COLO668 (cell line): ENCODE measurements around the gene CDC16.
"Not testable (repeated sequence)": the region's sequence is repeated elsewhere in the genome, so short reads cannot be mapped to it uniquely, and the experiment has no call there.

Experiments used
- DNase-seq: peaks from one replicate; lab custom pipeline; 2025; ENCODE audit not compliant: unreplicated experiment; lab: John Stamatoyannopoulos, UW

CDC16 gene

DNA sequence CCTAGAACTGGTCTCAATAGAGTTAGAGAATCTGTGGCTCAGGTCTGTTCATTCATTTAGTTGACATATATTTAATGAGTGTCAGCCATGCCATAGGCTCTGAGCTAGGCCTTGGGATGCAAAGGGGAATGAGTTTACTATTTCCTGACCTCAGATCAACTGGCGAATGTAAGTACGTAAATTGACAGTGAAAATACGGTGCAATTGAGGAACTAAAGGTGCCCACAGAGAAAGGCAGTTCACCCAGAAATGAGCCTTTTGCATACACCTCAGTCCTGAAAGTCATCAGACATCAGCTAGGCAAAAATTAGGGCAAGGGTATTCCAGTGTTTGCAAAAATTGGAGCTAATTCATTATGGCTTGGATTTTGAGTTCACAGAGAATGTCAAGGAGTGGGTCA is 26.1 kb downstream of the CDC16 start:
- no peak for DNase-seq

DNA sequence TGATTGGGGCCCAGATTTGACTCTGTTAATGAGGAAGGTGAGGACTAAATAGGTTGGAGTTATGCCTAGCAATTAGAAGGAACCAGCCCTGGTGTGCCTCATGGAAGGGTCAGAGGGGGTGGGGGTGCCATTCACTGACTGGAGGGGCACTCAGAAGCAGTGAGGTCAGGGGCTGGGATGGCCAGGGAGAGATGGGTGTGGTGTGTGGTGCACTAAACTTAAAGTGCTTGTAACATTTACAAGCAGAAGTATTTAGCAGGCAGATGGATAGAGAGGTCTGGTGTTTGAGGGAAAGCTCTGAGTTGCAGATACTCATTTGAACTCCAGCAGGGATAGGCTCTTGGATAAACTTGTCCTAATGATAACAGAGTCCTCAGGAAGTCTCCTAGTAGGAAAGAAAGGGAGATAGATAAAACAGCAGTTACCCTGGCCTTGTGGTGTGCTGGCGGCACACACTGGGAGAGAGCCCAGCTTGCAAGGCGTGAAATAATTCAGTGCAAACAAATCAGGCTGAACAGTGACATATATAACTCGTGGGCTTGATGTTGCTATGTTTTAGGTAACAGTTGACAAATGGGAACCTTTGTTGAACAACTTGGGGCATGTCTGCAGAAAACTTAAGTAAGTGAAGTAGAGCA is 26.8 kb downstream of the CDC16 start:
- no peak for DNase-seq

DNA sequence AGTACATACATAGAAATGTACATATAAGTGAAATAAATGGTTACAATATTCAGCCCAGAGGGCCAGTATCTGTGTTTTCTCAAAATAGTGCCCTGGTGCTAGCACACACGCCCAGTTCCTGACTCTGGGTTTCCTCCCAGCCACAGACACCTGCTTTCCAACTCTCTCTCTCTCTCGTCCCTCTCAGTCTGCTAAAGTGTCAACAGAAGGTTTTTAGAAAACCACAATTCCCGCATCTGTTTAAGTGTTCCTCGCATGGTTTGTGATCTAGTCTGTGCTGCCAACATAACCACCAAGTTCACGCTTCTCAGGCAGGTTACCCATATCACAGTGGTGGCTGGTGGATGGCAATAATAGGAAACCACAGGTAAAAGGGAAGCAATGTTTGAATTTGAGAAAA is 28.9 kb downstream of the CDC16 start:
- DNase-seq, result no peak

DNA sequence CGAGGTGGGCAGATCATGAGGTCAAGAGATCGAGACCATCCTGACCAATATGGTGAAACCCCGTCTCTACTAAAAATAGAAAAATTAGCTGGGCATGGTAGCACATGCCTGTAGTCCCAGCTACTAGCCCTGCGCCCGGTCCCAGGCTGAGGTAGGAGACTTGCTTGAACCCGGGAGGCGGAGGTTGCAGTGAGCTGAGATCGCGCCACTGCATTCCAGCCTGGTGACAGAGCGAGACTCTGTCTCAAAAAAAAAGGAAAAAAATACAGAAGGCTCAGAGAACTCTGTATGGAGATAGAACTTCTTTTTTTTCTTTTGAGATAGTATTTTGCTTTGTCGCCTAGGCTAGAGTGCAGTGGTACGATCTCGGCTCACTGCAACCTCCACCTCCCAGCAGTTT is 29.6 kb downstream of the CDC16 start:
- not testable (repeated sequence) for DNase-seq

DNA sequence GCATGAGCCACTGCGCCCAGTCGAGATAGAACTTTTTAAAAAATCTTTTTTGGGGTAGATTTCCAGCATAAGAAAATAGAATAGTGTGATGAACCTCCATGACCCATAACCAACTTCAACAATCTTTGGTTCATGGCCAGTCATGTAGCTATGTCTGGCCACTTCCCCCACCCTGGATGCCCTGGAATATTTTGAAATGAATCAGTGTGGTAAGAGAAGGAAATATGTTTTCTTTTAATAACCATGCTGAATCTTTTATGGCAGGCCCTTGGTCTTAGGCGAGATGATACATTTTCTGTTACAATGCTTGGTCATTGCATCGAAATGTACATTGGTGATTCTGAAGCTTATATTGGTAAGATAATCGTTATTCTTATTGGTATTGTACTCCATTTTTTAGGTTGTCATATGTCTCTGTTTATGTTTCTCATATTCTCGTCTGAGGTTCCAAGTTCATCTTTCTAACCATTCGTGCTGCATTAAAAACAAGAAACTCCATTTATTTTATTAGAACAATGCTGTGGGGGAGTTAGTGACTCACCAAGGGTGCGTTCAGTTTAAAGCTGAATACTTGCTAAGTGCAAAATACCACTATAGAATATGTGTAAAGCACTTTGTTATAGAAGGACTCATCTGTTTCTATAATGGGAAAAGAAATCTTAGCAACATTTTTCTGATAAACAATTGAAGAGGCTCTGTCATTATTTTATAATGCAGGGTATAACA is 30.4 kb downstream of the CDC16 start:
- DNase-seq, result no peak

DNA sequence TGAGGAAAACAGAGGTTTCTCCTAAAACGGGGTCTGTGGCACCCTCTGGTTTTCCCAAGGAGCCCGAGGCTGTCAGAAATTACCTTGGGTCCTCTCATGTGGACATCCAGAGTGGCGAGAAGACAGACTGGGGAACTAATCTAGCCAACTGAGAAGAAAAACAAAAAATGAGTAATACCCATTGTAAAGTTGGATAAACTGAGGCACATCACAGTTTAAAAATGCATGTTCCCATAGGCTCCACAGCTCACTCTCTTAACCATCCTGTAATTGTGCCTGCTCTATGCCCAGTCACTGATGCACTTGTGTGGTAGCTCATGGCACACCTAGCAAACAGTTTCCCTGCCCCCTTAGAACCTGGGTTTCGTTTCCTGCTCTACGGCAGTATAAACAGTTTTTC is 31.5 kb downstream of the CDC16 start:
- no peak for DNase-seq

DNA sequence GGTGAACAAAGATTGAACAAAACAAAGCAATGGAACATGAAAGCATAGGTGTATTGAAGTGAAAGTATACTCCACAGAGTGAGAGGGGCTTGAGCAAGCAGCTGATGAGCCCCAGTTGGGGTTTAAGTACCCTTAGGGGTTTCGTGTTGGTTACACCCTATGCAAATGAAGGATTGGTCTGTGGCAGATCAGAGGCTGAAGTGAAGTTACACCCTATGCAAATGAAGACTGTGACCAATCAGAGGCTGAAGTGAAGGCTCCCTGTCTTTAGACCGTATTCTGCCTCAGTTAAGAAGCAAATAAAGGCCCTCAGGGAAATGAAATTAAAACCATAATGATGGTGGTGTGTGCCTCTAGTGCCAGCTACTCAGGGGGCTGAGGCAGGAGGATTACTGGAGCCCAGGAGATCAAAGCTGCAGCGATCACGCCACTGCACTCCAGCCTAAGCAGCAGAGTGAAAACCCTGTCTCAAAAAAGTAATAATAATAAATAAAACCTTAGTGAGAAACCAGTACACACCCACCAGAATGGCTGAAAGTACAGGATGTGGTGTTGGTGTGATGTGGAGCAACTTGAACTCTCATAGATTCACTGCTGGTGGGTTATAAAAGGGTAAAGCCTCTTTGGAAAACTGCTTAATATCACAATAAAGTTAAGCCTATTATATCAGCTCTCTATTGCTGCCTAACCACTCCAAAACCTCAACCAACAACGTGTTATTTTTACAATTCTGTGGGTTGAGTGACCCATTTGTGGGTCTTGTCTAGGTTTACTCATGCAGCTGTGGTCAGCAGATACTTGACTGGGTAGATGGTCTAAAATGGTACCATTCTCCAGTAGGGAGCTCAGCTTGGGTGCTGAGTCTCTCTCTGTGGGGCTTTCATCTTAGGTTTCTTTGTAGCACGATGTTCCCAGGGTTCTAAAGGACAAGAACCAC is 33.9 kb downstream of the CDC16 start:
- DNase-seq, result no peak

DNA sequence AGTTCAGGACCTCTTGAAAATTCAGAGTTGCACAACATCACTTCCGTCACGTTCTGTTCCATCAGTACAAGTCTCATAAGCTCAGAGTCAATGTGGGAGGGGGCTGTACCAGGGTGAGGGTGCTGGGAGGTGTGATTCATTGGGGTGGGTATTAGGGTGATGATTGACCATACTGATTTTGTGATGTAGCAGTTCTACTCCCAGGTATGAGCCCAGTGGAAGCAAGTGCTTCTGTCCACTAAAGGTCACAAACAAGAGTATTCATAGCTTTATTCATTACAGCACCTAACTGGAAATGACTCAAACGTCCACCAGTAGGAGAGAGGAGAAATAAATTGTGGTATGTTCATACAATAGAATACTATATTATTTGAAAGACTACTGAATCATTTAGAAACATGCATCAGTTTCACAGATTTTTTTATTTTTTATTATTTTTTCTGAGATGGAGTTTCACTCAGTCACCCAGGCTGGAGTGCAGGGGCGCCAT is 34.6 kb downstream of the CDC16 start:
- DNase-seq, result no peak

DNA sequence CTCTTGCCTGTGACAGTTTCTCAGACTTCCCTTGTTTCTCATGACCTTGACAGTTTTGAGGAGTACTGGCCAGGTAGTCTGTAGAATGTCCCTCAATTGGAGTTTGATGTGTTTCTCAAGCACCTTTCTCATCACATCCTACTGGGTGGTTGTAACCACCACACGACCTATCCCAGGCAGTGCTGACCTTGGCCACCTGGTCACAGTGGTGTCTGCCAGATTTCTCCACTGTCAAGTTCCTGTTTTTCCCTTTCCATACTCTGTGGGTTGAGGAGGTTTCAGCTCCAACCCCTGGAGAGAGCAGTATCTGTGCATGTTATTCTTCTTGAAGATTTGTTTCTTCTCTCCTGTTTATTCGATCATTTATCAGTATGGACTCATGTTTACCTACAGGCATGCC is 38.3 kb downstream of the CDC16 start:
- no peak for DNase-seq

DNA sequence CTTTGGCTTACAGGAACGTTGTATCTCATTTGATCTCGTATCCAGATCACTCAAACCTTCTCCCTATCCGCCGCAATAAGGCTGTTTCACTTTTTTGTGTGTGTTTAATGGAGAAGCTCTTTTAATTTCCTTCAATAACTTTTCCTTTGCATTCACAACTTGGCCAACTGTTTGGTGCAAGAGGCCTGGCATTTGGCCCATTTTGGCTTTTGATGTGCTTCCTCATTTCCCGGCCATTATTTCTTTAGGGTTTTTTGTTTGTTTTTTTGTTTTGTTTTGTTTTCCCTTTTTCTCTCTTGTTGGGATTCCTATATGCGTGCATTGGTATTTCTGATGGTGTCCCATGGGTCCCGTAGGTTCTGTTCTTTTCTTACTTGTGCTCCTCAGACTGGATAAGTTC is 40.6 kb downstream of the CDC16 start:
- no peak for DNase-seq

DNA sequence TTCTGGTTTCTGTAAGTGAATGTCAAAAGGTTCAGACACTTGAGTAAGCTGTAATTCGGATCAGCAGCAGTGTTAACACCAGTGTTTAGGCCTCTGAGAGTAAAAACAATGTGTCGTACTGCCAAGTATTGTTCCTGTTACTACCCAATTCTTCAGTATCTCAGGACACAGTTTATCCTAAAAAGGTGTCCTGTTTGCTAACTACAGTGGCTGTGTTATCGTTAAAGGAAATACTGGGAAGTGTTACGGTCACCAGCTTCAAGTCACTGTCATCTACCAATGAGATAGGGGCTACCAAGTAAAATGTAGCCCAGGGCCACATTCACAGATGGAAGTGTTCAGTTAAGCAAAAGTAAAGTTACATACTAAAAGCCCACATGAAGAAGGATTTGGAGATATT is 44.4 kb downstream of the CDC16 start:
- DNase-seq, result no peak

DNA sequence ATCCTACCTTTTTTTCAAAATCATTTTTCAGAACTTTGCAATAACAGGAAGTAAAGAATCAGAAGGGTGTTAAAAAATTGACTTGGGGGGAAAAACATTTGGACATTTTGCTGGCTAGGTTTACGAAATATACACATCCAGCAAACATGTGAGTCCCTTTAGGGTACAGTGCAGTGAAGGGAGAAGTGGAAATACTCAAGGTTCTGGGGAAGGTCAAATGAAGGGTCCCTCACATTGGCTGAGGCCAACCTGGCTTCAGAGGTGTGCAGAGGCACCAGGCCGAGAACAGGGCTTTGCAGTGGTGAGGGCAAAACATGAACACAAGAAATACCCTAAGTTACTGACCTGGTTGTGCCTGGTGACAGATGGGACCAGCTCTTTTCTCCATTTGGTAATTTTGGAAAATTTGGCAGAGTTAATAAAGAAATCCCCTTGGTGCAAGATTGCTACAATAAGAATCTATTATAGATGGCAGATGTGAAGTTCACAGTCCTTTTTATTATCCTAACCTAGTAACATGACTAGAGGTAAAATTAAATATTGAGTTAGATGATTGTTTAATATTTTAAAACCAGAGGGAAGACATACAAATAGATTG is 45.2 kb downstream of the CDC16 start:
- DNase-seq, result no peak

DNA sequence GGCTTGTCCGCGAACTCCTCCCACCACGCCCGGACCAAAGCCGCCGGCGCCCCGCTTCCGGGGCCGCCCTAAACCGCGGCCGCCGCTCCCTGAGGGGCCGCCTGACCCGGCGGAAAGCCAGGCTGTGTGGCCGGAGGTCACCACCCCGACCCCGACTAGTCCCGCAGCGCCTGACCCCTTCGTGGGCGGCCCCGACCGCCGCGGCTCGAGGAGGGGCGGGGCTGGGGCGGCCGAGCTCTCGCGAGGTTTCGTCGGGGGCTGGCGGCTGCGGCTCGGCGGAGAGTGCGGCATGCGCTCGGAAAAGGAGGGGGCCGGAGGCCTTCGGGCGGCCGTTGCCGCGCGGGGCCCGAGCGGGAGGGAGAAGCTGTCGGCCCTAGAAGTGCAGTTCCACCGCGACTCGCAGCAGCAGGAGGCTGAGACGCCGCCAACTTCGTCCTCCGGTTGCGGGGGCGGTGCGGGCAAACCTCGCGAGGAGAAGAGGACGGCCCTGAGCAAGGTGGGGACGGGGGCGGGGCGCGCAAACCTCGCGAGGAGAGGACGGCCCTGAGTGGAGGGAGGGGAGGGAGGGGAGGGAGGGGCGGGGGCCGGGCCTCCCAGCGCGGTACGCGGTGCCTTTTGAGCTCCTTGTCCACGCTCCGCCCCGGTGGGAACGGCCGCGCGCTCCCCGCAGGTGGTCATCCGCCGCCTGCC is 46.8 kb downstream of the CDC16 start, which contains the start of gene UPF3A:
UPF3A (plus strand) TSS at position 251 of the 690 bp plus-strand sequence; CDS start at position 290, 39 bp downstream.
- peak; percentile 98 for DNase-seq

DNA sequence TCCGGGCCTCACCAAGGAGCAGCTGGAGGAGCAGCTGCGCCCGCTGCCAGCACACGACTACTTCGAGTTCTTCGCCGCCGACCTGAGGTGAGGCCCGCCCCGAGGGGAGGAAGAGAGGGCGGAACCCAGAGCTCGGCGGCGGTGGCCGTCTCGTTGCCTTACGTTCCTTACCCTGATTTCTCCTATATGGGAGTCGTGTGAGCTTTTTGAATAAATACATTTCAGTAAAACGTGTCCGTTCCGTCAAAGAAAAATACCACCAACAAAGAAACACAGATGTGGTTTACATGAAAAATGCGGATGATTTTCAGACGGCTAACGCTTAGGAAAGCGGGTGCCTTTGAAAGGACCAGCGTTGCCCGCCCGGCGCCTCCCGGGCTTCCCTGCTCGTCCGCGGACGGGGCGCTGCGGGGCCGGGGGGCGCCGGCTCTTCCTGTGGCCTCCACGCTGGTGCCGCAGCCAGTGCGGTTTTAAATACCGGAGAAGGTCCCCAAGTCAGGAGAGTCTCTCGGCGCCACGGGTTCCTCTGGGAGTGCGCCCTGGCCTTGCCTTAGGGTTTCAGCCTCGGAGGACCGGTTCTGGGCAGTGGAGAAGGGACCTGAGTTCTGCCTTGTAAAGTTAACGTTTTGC is 47.5 kb downstream of the CDC16 start:
- DNase-seq, result peak; percentile 96

DNA sequence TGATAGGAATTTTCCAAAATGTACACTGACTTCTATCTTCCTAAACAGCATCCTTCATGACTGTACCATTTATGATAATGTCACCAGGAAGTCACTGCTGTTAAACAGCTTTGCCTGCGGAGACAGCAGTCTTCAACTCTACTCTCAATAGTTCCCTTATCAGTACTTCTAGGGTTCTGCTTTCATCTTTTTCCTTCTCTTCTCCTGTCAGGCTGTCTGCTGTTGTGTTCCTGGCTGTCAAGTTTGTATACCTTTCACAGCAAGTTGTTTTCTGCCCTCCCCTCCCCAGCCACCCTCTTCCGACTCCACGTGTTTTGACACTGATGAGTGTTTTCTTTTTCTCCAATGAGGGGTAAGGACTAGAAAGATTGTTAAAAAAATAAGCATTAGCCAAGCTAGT is 48.9 kb downstream of the CDC16 start:
- no peak for DNase-seq

DNA sequence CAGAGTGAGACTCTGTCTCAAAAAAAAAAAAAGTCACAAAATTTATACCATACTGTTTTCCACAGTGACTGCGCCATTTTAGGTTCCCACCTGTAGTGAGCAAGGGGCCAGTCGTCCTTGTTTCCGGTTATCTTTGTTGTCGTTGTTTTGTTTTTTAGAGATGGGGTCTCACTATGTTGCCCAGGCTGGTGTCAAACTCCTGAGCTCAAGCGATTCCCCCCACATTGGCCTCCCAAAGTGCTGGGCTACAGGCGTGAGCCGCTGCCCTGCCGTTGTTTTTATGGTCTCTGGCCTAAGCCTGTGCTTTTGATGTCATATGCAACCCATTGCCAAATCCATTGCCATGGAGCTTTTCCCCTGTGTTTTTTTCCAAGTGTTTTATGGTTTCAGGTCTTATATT is 50.0 kb downstream of the CDC16 start:
- DNase-seq, result no peak

DNA sequence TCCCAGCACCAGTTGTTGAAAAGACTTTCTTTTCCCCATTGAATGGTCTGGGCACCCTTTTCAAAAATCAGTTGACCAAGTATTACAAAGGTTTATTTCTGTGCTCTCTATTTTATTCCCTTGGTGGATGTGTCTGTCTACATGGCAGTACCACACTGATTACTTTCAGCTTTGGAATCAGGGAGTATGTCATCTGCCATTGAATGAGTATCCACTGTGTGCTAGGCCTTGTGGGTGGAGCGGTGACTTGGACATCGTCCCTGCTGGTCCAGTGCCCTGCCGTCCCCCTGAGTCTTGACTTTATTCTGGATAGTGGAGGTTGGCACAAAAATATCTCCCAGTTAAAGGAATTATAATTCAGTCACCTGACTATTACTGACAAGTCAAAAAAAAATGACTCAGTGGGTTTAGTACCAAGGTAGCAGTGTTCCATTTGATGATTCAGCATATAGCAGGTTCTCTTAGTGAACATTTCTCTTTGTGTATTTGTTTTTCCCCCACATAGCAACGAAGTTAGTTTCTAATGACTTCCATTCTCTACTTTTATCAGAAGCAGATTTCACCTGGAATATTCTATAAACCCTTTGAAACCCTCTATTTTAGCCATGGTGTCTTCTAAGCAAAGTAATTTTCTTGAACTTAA is 50.6 kb downstream of the CDC16 start:
- no peak for DNase-seq

DNA sequence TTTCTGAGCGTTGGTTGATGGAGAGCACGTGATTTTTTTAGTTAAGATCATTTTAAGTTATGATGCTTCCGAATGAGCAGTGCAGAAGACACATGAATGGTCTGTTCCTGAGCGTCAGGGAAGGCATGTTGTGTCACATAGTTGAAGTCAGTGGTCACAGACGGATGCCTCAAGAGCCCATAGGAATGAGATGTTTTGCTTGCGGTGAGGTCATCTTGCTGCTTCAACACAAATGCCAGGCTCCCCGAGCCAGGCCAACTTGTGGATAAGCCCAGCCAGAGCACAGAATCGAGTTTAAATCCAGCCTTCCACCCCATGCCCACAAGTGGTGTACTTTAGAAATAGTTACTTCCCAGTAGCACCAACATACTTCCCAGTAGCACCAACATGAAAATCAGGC is 52.1 kb downstream of the CDC16 start:
- DNase-seq, result no peak

DNA sequence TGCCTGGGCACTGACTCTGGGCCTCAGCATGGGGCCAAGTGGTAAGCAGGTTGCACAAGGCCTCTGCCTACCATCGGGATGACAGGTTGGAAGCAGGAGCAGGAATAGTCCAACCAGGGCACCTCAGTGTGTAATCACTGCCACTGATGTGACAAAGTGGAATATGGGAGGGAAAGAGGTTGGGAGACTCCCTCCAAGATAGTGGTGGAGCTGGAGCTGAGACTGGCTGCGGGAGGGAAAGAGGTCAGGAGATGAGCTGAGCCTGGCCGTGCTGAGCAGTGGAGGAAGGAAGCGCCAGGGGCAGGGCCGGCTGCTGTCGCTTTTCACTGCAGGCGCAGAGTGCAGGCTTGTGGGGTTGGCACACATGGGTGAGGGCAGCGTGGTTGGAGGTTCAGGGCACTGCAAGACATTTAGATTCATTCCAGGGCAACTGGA is 53.5 kb downstream of the CDC16 start:
- no peak for DNase-seq

DNA sequence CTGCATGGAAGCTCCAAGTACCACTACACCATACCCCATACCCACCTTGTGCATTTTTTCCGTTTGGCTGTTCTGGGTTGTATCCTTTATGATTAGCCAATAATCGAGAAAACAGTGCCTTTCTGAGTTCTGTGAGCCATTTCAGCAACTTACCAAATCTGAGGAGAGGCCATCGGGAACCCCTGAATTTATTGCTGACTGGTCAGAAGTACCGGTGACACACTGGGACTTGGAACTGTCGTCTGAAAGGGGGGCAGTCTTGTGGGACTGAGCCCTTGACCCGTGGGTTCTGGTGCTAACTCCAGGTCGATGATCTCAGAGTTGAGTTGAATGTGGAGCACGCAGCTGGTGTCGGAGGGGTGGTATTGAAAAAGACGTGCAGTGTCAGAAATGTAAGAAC is 61.8 kb downstream of the CDC16 start:
- DNase-seq, result no peak
